ENCODE results near the gene ABHD1.
"Not testable (repeated sequence)": the region's sequence is repeated elsewhere in the genome, so short reads cannot be mapped to it uniquely, and the experiment has no call there.

ABHD1 gene
- long read RNA-seq, donor 1: 0 reads
- long read RNA-seq, donor 2, partial matches to known transcripts: 0 of 1 reads
- long read RNA-seq, donor 2, other reads (novel, unspliced or antisense): 0 of 1 reads
- long read RNA-seq, donor 3, partial matches to known transcripts: 7 of 14 reads
- long read RNA-seq, donor 3, other reads (novel, unspliced or antisense): 6 of 14 reads
- long read RNA-seq, donor 4, partial matches to known transcripts: 14 of 14 reads
- long read RNA-seq, donor 4, other reads (novel, unspliced or antisense): 0 of 14 reads
- long read RNA-seq, donor 5, partial matches to known transcripts: 0 of 3 reads
- long read RNA-seq, donor 5, other reads (novel, unspliced or antisense): 0 of 3 reads
- long read RNA-seq, donor 6, partial matches to known transcripts: 0 of 1 reads
- long read RNA-seq, donor 6, other reads (novel, unspliced or antisense): 0 of 1 reads
- long read RNA-seq, donor 7, partial matches to known transcripts: 0 of 3 reads
- long read RNA-seq, donor 7, other reads (novel, unspliced or antisense): 0 of 3 reads
- long read RNA-seq, donor 8: 0 reads

DNA sequence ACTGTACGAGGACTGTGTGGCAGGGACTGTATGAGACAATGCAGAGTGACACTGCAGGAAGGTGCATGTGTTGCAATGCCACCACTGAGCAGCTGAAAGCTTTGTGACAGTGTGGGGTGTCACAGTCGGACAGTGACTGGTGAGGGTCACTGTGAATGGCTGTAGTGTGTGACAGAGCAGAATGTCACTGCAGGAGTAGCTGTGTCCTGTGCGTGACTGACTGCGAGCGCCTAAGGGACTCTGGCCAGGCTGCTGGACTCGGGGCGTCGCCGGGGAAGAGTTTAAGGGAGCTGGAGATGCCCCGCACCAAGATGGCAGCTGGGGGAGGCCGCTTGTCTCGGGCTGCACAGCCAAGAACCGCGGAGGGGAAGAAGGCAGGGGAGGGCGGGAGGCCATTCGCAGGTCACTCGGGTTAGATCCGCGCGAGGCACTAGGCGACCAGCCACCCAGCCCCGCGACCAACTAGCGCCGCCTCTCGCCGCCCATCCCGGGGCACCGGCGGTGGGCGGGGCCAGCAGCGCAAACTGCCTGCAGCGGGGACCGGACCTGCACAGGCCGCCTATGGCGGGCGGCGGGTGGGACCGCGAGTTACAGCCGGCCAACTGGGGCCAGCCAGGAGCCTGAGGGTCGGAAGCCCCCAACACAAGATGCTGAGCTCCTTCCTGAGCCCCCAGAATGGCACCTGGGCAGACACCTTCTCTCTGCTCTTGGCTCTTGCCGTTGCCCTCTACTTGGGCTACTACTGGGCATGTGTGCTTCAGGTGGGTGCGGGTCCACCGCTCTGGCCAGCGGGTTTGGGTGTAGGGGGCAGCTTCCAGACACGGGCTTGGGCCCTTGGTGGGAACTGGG, at the start of gene ABHD1:
Gene ABHD1 (plus strand): TSS at position 514 of the 849 bp plus-strand sequence. CDS start 134 bp downstream, at position 648.
- DNase-seq: peak; percentile 78

- DNase-seq: no peak
These were observed 48.7 kb upstream of the ABHD1 start for GRCh38 chr2:27074738-27075565.

DNA sequence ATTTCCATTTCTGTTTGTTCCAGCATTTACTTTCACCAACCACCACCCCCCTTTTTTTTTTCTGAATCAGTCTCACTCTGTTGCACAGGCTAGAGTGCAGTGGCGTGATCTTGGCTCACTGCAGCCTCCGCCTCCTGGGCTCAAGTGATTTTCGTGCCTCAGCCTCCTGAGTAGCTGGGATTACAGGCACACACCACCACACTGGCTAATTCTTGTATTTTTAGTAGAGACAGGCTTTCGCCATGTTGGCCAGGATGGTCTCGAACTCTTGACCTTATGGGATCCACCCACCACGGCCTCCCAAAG, 48.1 kb upstream of the ABHD1 start:
- DNase-seq: not testable (repeated sequence)

DNA sequence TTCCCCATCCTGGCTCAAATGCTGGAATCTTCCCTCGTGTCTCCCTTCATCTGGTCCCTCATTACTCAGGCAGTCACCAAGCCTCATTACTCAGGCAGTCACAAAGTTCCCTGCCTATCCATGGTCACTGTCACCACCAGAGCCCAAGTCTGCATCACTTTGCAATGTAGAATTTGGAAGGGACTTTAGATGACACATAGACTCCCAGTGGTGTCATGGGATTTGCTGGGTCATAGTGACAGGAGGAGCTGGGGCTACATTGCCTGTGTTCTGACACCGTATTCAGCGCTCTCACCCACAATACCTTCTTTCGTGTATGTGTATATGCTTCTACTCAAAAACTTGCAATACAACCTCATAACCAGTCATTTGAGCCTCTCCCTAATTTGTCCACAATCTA, 47.3 kb upstream of the ABHD1 start:
- no peak for DNase-seq

DNA sequence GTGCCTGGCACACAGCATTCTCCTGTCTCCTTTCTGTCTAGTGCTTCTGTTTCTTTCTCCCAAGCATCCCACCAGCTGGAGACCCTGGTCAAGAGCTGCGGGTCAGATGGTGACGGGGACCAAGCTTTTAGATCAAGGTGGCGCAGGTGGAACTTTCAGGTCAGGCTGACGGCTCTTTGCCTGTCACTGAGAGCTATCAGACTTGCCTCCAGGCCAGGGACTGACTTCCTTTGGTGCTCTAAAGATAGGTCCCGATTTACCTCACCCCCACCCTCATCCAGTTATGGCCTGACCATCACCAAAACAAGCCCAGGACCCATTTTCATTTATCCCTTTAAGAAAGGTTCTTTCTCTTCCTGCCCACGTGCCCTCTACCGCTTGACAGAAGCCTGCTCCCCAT, 46.4 kb upstream of the ABHD1 start:
- DNase-seq: no peak

- peak; percentile 78 for DNase-seq
These were observed 45.1 kb upstream of the ABHD1 start, which contains the start of gene EMILIN1 for GRCh38 chr2:27078267-27079194. Gene EMILIN1, plus strand, starts transcription at chr2:27078615. Its CDS starts 451 bp downstream, at chr2:27079066.

DNA sequence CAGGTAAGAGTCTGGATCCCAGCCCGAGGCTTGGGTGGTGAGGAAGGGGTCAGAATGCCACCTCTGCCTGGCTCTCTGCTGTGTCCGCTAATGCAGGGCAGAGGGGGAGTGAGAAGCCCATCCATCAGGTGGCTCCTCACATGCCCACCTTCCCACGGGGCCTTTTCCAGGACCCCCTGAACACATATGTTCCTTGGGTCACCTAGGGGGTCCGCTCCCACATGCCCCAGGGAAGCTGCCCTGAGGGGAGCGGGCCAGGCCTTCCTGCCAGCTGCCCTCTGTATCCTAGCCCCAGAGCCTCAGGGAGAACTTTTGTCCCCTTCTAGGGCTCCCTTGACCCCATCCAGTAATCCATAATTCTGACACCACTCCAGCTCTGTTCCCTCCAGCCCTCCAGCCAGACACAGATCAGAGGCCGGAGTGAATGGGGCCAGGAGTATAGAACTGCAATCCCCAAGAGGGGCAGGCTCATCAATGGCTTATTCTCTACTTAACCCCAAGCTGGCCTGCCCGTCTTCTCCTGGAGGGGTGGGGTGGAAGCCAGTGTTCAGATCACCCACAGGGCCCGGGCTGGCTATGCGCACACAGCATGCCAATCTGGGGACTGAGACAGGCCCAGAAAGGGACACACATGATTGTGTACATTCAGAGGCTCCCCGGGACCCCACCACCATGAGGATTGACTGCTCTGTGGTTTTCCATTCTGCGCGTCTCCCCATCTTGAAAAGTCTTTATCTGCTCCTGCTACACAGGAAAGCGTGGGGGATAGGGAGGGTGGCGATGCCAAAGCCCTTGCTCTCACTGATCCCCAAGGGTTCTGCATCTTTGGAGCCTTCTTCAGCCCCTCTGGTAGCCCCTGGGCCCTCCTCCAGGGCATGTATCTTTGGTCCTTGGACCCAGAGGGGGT, 44.1 kb upstream of the ABHD1 start:
- no peak for DNase-seq

- DNase-seq: no peak
These were observed 43.5 kb upstream of the ABHD1 start for GRCh38 chr2:27080140-27080469.

DNA sequence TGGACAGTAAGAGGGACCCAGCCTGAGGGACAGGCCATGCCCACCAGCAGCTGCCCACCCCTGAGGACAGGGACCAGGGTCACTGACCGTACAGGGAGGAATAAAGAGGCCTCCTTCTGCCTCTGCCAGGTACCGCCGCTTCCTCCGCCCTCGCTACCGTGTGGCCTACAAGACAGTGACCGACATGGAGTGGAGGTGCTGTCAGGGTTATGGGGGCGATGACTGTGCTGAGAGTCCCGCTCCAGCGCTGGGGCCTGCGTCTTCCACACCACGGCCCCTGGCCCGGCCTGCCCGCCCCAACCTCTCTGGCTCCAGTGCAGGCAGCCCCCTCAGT, 43.0 kb upstream of the ABHD1 start:
- DNase-seq: no peak

- no peak for DNase-seq
These were observed 41.4 kb upstream of the ABHD1 start for GRCh38 chr2:27081984-27082772.

- DNase-seq: no peak
These were observed 40.7 kb upstream of the ABHD1 start for GRCh38 chr2:27082773-27083409.

- DNase-seq: no peak
These were observed 40.0 kb upstream of the ABHD1 start for GRCh38 chr2:27083410-27084296.

DNA sequence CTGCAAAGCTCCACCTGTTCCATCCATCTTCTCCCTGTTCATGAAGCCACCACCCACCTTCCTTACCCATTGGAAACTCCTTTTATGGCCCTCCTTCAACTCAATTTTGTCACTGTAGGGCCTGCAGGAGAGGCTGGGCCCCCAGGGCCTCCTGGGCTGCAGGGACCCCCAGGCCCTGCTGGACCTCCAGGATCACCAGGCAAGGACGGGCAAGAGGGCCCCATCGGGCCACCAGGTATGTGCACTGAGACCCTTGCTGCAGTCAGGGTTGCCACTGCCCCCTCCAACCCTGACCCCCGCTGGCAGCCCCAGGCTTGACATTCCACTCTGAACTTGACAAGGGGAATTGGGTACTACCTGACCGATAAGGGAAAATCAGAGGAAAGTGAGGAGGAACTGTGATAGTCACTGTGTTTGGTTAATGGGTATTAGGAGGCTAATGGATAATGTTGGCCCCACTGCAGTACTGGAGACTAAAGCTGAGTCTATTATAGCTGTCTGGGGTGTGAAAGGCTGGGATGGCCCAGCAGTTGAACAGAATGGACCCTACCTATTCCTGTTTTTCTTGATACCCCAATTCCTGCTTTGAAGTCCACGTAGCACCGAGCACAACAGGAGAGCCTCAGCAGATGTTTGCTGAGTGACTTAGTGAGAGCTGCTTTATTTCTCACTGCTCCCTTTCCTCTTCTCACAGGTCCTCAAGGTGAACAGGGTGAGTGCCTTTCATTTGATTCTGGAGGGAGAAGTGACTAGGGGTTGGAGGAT, 39.1 kb upstream of the ABHD1 start:
- no peak for DNase-seq

GRCh38 chr2:27085062-27085672, 38.4 kb upstream of the ABHD1 start:
- no peak for DNase-seq

- peak; percentile 87 for DNase-seq
These were observed 37.9 kb upstream of the ABHD1 start for GRCh38 chr2:27085673-27086089.

DNA sequence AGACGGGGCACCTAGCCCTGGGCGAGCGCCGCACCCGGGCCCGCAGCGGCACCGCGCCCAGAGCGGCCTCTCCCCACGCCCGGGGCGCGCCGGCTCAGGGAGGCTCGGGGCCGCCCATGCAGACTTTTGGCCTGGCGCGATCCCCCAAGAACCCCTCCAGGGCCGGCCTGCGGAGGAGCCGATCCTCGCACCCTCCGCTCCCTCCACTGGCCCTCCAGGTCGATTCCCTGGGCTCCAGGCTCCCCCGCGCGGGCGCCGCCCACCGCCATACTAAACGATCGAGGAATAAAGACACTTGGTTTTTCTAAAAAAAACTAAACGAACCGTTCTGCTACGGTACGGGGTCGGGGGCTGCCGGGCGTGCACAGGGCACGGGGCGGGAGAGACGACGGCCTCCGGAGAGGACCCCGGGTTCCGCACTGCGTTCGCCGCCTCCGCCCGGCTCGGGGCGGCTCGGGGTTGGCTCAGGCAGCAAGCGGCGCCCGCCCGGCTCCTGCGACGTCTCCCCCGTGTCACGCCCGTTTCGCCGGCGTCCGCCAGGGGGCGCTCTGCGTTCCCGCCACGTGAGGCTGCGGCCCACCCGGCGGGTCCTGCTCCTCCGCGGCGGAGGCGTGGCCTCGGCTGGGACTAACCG, 37.4 kb upstream of the ABHD1 start:
- DNase-seq: peak; percentile 92
